Natural killer cell (primary cell): Measurements from ENCODE around the gene SOX11. TPM values are rescaled to one million over a fixed set of nuclear protein-coding genes. Genes with fewer than 3 reads are reported as not detected.

Source experiments
- ATAC-seq, 3 donors: fragments of 150-1000 bp in 2 of 3; fragments of 200-7000 bp in 1 of 3; cut with Tn5 transposase; 1 replicate in 1 of 3; 2 replicates in 2 of 3; pipeline ENCODE4 v1.10.0; 2021; ENCODE audit warnings: mild to moderate bottlenecking in 2 of 3, moderate library complexity in 2 of 3
- DNase-seq, 2 donors: peaks; one replicate each; pipeline versions ENCODE4 v3.0.0 to v3.0.0-alpha.2; 2013 to 2021; ENCODE audit warnings: mixed read lengths in 1 of 2
- H3K27ac ChIP-seq: one replicate; pipeline ENCODE4 v1.5.1; 2013; ENCODE audit warnings: mild to moderate bottlenecking, low read length
- H3K27me3 ChIP-seq: one replicate; pipeline ENCODE4 v1.6.1; 2013; ENCODE audit warnings: low read length; ENCODE audit not compliant: control insufficient read depth, insufficient read depth
- H3K36me3 ChIP-seq: one replicate; pipeline ENCODE4 v1.6.1; 2013; ENCODE audit warnings: low read length; ENCODE audit not compliant: control insufficient read depth, insufficient read depth
- H3K4me1 ChIP-seq: one replicate; pipeline ENCODE4 v1.6.1; 2013; ENCODE audit warnings: low read length; ENCODE audit not compliant: control insufficient read depth, insufficient read depth
- H3K4me3 ChIP-seq: one replicate; pipeline ENCODE4 v1.5.1; 2013; ENCODE audit warnings: low read length
- H3K9me3 ChIP-seq: one replicate; pipeline ENCODE4 v1.6.1; 2013; ENCODE audit warnings: low read length; ENCODE audit not compliant: control insufficient read depth, insufficient read depth
- H3K27ac Mint-ChIP-seq, 2 donors: one replicate each; pipeline ENCODE4 v1.8.0; 2022; ENCODE audit warnings: mild to moderate bottlenecking in 2 of 2, mixed read lengths in 2 of 2, moderate library complexity in 1 of 2
- H3K27me3 Mint-ChIP-seq, 2 donors: one replicate each; pipeline ENCODE4 v1.8.0; 2022; ENCODE audit warnings: low read depth in 2 of 2, mixed read lengths in 2 of 2
- H3K36me3 Mint-ChIP-seq: one replicate; pipeline ENCODE4 v1.8.0; 2022; ENCODE audit warnings: mixed read lengths
- H3K4me1 Mint-ChIP-seq, 2 donors: one replicate each; pipeline ENCODE4 v1.8.0; 2022; ENCODE audit warnings: mixed read lengths in 2 of 2
- H3K4me3 Mint-ChIP-seq: one replicate; pipeline ENCODE4 v1.8.0; 2022; ENCODE audit warnings: mild to moderate bottlenecking, moderate library complexity, mixed read lengths
- H3K9me3 Mint-ChIP-seq, 2 donors: one replicate each; pipeline ENCODE4 v1.8.0; 2022; ENCODE audit warnings: mixed read lengths in 2 of 2
- WGBS: methylation state at CpG from one replicate; pipeline ENCODE4 v1.1.7; 2013; ENCODE audit warnings: missing lambda C conversion rate; ENCODE audit not compliant: insufficient coverage; 5-methylcytosine and 5-hydroxymethylcytosine counted together
- intact Hi-C: fragments of 100-400 bp; cut with micrococcal nuclease; formaldehyde crosslinking; loops from one replicate; pipeline ENCODE4 v1.14.2; 2022
- total RNA-seq, 4 donors: library from RNA; stranded (reverse); fragments of 120-200 nt in 1 of 4; gene quantifications; one replicate each; pipeline versions ENCODE4 v1.2.3 to v1.2.4, GENCODE V29; 2013 to 2022
- TF ChIP-seq, protein P1 (sequence below): fragments of 200-600 bp; IDR thresholded peaks from one replicate; pipeline ENCODE4 v1.8.0; 2022; ENCODE audit warnings: antibody characterized with exemption

SOX11 gene
- total RNA-seq, 3 donors from 2014 or later (not counting 1 experiment from before 2014, with no cell fraction given), result not detected

DNA sequence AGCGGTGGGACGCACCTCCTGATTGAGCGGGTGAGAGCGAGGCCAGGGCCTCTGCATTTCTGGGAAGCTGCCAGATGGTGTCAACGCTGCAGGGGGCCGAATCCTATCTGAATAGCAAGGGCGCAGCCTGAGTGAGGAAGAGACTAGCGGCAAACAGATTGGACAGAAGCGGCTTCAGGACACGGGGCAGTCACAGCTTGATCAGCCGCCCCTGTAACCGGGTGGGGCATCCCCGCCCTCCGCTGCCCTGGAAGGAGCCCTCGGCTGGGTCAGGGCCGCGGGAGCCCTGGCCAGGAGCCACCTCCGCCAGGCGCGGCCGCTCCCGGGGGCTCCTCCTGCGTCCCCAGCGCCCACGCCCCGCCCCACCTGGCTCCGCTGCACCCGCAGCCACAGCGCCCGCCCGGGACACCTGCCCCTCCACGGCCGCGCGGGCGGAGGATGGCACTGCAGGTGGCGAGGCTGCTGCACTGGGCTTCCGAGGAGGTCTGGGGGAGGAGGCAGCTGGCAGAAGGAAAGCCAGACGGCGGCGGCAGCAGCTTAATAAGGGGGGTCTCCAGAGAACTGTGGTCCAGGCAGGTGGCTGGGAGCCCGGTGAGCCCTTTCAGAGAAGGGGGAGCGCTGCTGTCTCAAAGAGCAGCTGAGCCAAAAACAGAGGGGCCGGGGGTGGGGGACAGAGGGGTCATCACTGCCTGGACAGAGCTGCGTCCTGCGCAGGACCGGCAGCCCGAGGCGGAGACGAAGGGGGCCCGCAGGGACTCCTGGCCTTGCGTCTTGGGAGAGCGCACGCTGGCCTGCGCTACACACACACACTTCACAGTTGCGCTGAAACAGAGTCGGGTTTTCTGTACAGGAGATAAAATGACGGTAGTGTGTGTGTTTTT lies 18.8 kb upstream of the SOX11 start:
- Mint-ChIP-seq H3K27me3 (peaks cover 10 to 20% of the 10 kb centered on the region in 2 donors), H3K9me3 (peaks cover 6 to 7% of the 10 kb centered on the region in 2 donors), H3K27ac (no peak overlapping the region), H3K4me1 (no peaks in the 10 kb centered on the region), H3K36me3 (peaks cover 8% of the 10 kb centered on the region), H3K4me3 (no peak overlapping the region)
- peaks cover 2% of the 10 kb centered on the region for H3K27me3 ChIP-seq
- ATAC-seq, result no peak
- DNase-seq, result no peak
- no peaks in the 10 kb centered on the region for H3K36me3 ChIP-seq
- no peak overlapping the region for H3K27ac ChIP-seq
- intact Hi-C loops, result no loop called here
- 10% methylated on average over 58 of the region's 58 CpGs for WGBS
- H3K4me1 ChIP-seq, result no peaks in the 10 kb centered on the region
- no peaks in the 10 kb centered on the region for H3K9me3 ChIP-seq
- TF ChIP-seq, protein P1, sequence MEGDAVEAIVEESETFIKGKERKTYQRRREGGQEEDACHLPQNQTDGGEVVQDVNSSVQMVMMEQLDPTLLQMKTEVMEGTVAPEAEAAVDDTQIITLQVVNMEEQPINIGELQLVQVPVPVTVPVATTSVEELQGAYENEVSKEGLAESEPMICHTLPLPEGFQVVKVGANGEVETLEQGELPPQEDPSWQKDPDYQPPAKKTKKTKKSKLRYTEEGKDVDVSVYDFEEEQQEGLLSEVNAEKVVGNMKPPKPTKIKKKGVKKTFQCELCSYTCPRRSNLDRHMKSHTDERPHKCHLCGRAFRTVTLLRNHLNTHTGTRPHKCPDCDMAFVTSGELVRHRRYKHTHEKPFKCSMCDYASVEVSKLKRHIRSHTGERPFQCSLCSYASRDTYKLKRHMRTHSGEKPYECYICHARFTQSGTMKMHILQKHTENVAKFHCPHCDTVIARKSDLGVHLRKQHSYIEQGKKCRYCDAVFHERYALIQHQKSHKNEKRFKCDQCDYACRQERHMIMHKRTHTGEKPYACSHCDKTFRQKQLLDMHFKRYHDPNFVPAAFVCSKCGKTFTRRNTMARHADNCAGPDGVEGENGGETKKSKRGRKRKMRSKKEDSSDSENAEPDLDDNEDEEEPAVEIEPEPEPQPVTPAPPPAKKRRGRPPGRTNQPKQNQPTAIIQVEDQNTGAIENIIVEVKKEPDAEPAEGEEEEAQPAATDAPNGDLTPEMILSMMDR, result no peak
- no peak overlapping the region for H3K4me3 ChIP-seq

DNA sequence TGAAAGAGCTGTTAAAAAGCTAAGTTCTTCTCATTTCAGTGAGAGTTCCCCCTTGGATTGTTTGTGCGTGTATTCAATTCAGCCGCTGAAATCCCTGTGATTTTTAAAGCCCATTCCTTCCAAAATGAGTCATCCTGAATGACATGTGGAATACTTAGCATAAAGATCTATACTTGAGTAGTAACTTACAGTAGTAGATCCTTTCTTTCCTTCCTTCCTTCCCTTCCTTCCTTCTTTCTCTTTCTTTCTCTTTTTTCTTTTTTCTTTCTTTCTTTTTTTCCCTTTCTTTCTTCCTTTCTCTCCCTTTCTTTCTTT lies 18.2 kb upstream of the SOX11 start:
- TF ChIP-seq, protein P1, result no peak
- peaks cover 2% of the 10 kb centered on the region for H3K27me3 ChIP-seq
- no peak overlapping the region for H3K4me3 ChIP-seq
- H3K4me1 ChIP-seq, result no peaks in the 10 kb centered on the region
- no peak for DNase-seq
- intact Hi-C loops, result no loop called here
- Mint-ChIP-seq H3K27me3 (peaks cover 10 to 20% of the 10 kb centered on the region in 2 donors), H3K9me3 (peaks cover 5 to 7% of the 10 kb centered on the region in 2 donors), H3K4me1 (no peaks in the 10 kb centered on the region), H3K4me3 (no peak overlapping the region), H3K27ac (no peak overlapping the region), H3K36me3 (peaks cover 8% of the 10 kb centered on the region)
- 15% methylated on average over 2 of the region's 2 CpGs for WGBS
- H3K36me3 ChIP-seq, result no peaks in the 10 kb centered on the region
- ATAC-seq, result no peak
- H3K27ac ChIP-seq, result no peak overlapping the region
- H3K9me3 ChIP-seq, result no peaks in the 10 kb centered on the region

DNA sequence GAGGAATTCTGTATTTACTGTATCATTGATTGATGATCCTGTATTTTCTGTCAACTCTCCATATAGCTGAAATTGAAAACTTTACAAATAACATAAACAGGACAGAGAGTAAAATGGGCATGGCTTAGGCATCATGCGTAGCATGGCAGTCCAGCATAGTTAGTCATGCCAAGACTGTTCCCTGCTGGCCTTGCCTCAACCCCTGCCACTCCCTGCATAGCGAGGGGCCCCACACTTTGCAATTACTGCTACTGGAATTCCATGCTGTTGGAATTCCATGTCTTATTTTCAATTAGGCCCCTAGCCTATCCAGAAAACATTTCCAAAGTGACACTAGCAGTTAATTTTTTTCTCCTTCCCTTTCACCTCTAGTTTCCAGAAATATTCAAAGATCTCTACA lies 15.1 kb upstream of the SOX11 start:
- no peaks in the 10 kb centered on the region for H3K4me1 ChIP-seq
- no peak overlapping the region for H3K4me3 ChIP-seq
- ATAC-seq (no peak), DNase-seq (no peak)
- Mint-ChIP-seq H3K4me3 (no peak overlapping the region), H3K4me1 (no peaks in the 10 kb centered on the region), H3K27me3 (peaks cover 10 to 20% of the 10 kb centered on the region in 2 donors), H3K9me3 (peaks cover 5 to 10% of the 10 kb centered on the region in 2 donors), H3K27ac (no peak overlapping the region), H3K36me3 (peaks cover 8% of the 10 kb centered on the region)
- H3K27me3 ChIP-seq, result peaks cover under 1% of the 10 kb centered on the region
- intact Hi-C loops, result no loop called here
- H3K36me3 ChIP-seq, result no peaks in the 10 kb centered on the region
- no peak overlapping the region for H3K27ac ChIP-seq
- TF ChIP-seq, protein P1, result no peak
- no peaks in the 10 kb centered on the region for H3K9me3 ChIP-seq
- 80% methylated on average over 2 of the region's 2 CpGs for WGBS
